Measurements from ENCODE around the gene NRXN3.

Gene NRXN3

GRCh38 chr14:79660053-79660939 lies 1490.1 kb downstream of the NRXN3 start:
- no peak for DNase-seq

DNA sequence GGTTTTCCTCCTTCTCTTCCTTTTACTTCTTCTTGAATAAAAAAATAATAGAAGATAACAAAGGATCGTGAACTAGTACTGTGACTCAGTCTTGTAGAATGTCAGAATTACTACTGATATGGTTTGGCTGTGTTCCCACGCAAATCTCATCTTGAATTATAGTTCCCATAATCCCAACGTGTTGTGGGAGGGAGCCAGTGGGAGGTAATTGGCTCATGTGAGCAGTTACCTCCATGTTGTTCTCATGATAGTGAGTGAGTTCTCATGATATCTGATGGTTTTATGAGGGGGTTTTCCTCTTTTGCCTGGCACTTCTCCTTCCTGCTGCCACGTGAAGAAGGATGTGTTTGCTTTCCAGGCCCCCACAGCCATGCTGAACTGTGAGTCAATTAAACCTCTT lies 1491.6 kb downstream of the NRXN3 start:
- peak; percentile 16 for DNase-seq

- DNase-seq = no peak
Observed at GRCh38 chr14:79663453-79663852, 1493.3 kb downstream of the NRXN3 start.

- no peak for DNase-seq
Observed at GRCh38 chr14:79665556-79665955, 1495.4 kb downstream of the NRXN3 start.

DNA sequence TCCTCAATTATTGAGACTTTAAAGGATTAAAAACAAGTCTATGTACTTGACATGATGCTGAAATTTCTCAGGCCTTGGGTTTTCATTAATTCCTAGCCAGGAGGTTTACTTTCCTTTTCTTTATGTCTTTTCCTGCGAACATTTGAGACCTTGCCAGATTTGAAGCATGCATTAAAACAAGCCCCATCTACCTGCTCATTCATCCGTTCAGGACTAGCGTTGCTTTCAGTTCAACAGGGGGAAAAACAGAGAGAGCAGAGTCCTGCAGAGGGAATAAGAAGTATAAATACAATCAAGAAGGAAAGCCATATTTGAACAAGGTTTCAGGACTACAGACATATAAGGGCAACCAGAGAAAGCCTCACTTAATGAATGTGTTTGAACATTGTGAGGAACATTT lies 1498.8 kb downstream of the NRXN3 start:
- no peak for DNase-seq

DNA sequence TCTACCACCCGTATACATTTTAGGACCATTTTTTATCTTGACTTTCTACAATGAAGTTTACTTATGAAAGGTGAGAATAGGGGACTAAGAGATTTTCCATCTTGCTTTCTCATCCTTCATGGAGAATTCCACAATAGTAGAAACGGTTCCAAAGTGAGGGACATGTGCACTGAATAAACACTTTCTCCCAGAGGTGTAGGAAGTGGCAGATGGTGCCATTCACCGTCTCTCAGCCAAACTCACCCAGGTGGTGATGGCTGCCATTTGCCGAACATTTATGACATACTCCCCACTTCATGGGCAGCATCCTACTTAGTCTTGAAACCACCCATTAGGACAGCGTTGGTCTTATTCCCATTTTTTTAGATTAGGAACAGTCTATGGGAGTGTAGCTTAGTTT lies 1500.6 kb downstream of the NRXN3 start:
- DNase-seq = no peak

GRCh38 chr14:79680087-79680486 lies 1509.9 kb downstream of the NRXN3 start:
- DNase-seq = no peak

- no peak for DNase-seq
Observed at GRCh38 chr14:79686196-79686595, 1516.0 kb downstream of the NRXN3 start.

DNA sequence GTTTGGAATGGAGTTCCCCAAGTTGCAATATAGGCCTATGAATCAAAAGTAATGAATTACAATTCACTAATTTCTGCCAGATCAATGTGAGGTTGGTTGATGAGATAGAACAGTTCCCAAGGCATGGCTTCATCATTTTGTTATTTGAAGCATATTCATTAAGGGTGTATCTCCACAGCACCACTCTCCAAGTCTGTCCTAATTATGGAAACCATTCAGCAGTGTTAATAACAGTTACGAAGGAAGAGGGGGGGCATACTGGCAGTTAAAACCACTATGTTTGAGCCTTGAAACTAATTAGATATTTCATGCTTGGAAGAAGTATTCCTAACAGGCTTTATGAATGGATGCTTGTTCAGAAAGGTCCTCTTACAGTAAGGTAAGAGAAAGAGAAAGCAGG lies 1520.8 kb downstream of the NRXN3 start:
- no peak for DNase-seq

DNA sequence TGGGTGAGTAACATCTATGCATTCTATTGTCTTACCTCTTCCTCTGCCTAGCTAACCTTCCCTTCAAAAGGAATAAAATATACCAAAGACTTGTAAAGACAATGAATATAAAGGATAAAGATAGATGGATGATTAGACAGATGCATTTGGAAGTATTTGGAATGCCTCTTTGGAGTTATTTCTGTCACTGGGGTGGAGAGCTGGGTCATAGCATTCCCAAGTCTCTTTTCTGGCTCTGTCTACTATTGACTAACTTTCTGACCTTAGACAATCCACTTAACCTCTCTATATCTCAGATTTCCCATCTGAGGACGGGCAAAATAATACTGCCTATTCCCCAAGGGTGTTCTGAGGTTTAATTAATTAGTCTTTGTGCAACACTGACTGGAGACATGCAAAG lies 1523.8 kb downstream of the NRXN3 start:
- no peak for DNase-seq

- no peak for DNase-seq
Observed at GRCh38 chr14:79695307-79695706, 1525.1 kb downstream of the NRXN3 start.

- no peak for DNase-seq
Observed at GRCh38 chr14:79698298-79698711, 1528.1 kb downstream of the NRXN3 start.

DNA sequence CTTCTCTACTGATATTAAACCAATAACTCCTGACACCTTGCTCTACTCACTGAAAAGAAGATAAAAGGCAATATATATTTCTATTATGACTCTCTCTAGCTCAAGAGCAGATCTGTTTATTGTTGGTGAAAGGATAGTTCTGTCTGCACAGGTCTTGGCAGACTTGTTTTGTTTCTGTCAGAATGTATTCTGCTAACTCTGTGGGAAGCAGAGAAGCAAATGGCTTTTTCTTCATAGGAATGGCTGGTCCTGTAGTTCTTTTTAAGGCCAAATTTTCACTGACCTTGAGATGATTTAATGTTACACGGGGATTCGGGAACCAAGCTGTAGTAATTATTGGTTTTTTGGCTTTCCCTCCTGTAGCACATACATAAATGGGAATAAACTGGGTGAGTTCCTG lies 1529.0 kb downstream of the NRXN3 start:
- no peak for DNase-seq

- no peak for DNase-seq
Observed at GRCh38 chr14:79701371-79701770, 1531.2 kb downstream of the NRXN3 start.

DNA sequence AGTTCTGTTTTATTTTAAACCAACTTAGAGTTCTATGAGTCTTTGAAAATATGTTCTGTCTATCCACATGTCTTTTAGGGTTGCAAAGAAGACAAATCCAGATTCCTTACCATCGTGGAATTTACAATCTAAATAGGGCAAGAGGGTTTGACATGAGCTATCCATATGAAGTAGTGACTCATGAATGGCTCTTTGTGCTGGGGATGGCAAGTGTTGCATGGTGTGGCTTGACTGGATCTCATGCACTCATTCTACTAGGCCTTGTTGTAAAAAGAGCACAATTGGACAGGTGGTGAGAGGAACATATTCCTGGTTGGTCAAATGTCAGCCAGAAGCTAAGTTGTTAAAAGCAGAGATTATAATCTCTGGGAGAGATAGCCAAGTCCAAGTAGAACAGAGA lies 1532.0 kb downstream of the NRXN3 start:
- no peak for DNase-seq

DNA sequence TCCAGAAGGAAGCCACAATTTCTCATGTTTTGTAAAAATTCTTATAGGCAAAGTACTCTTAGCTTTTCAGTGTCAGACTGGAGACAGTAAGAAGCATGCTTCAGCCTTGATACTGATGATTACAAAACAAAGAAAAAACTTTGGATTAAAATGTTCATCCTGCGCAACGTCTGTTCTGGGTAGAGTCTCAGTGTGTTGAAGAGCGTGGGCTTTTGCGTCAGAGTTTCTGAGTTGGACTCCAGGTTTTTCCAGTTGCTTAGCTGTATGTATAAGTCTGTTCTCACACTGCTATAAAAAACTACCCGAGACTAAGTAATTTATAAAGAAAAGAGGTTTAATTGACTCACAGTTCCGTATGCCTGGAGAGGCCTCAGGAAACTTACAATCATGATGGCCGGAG lies 1533.0 kb downstream of the NRXN3 start:
- DNase-seq = no peak

GRCh38 chr14:79704041-79704807 lies 1534.1 kb downstream of the NRXN3 start:
- no peak for DNase-seq

GRCh38 chr14:79705126-79705894 lies 1535.1 kb downstream of the NRXN3 start:
- DNase-seq = no peak

GRCh38 chr14:79706382-79706781 lies 1536.2 kb downstream of the NRXN3 start:
- DNase-seq = no peak

DNA sequence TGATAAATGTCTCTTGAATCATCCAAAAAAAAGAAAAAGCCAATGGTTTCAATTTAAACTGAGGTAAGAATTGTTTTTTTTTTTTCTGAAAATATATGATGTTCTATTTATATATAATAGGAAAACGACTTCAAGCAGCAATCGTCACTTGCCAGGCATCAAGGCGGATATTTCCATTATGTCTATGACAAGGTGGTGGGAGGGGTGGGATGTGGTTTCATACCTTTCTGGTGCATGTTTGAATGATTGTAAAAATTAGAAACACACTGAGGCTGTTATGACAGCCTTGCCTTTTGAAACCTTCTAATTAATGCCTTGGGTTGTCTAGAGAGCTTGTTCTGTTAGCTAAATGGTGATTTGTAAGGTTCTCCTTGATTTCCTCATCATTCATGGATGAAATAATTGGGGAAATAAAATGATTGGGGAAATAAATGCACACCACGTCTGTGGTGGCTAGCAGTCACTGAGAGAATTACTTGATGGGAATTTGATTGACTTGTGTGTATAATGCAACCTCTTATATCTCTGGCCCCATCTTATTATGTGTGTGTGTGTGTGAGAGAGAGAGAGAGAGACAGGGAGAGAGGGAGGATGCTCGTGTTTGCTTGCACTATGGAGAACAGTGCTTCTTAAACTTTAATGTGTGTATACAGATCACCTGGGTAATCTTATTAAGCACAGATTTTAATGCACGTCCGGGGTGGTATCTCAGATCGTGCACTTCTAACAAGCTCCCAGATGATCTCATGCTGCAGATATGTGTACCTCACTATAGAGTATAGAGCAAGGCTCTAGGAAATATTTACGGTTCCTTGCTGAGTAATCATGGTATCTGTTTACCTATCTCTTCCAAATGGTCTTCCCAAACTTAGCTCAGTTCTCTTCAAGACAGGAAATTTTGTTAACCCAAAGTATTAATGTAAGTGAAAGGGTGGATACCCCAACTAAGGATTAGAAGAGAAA lies 1538.5 kb downstream of the NRXN3 start:
- peak; percentile 8 for DNase-seq

DNA sequence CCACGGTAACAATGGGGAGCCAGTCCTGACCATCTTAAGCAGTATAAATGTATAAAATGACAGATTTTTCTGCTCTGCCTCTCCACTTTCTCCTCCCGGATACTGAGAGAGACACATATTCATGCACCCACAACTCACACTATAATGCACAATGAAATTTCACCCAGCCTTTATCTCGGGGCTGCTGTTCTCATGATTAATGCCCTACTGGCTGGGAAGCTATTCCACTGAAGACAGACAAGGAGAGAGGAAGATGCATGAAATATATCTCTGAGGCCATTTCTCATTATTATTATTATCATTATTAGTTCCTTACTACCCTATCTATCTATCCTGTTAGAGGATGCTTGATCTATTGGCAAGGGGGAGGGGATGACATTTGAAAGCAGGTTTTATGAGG lies 1539.4 kb downstream of the NRXN3 start:
- no peak for DNase-seq
